GM12892 (cell line): ENCODE measurements around the gene ARHGAP12.

Experiments used
- DNase-seq: peaks from one replicate; pipeline ENCODE4 v3.0.0; 2011; ENCODE audit not compliant: insufficient read length
- FAIRE-seq: peaks from 2 replicates; lab custom pipeline; 2011; peaks lifted over from hg19 to GRCh38; lab: Jason Lieb, UNC
- POLR2A ChIP-seq: IDR thresholded peaks from 2 replicates; pipeline ENCODE4 v1.6.1; 2011; ENCODE audit warnings: low read depth, low read length, control low read depth
- POLR2AphosphoS5 ChIP-seq: IDR thresholded peaks from 2 replicates; pipeline ENCODE4 v1.6.1; 2011; ENCODE audit warnings: low read depth, low read length, control low read depth
- TAF1 ChIP-seq: IDR thresholded peaks from 2 replicates; pipeline ENCODE4 v1.6.1; 2011; ENCODE audit warnings: low read depth, mild to moderate bottlenecking, control low read depth, low read length, borderline replicate concordance

Gene ARHGAP12

DNA sequence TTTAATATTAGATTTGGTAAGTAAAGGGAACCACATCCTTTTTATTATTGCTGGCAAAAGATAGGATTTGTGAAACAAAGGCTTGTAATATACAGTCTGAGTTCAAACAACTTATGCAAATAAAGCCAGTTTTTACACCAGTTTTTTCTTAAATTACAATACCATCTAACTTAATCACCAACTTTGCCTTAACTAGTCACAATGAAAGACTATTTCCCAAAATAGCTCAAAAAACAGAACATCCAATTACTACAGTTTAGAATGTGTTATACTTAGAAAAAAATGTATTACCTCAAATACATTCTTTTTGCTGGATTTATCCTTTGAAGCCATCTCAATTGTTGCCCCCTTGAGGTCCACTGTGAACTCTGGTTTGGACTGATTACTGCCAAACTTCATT lies 108.5 kb downstream of the ARHGAP12 start:
- DNase-seq (no peak), FAIRE-seq (no peak)
- no peak for TF ChIP-seq TAF1
- TF ChIP-seq POLR2AphosphoS5: no peak
- no peak for TF ChIP-seq POLR2A

DNA sequence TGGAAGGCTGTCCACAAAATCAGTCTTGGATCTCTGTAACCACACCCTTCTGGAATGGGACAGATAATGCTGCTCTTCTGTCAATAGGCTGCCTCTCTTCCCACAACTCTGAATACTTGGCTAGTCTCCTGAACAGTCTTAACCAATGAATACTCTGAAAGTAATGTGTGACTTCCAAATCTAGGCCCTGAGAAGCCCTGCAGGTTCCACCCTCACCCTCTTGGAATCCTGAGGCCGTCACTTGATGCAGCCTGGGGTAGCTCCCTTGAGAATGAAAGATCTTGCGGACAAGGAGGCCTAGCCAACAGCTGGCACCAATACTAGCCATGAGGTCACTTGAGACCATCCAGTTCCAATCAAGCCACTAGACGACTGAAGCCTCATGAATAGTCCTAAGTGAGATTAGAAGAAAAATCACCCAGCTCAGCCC lies 109.2 kb downstream of the ARHGAP12 start:
- peak; percentile 36 for FAIRE-seq
- TF ChIP-seq TAF1: no peak
- TF ChIP-seq POLR2AphosphoS5: no peak
- TF ChIP-seq POLR2A: no peak
- no peak for DNase-seq

DNA sequence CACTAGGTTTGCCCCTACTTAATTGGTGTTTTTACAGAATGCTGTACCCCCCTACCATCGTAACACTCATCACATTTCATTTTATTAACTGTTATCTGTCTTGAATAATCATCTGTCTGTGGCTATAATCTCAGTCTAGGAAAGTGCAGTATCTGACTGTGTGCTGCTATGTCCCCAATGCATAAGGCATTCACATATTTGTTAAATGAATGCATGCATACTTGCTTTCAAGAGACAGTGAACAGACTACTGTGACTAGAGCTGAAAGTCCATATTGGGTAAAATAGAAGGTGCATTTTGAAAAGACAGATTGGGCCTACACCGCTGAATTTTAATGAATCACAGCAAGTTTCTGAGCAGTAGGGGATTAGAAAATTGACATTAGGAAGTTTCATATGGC lies 112.3 kb downstream of the ARHGAP12 start:
- TF ChIP-seq POLR2A (no peak), POLR2AphosphoS5 (no peak), TAF1 (no peak)
- DNase-seq: no peak
- FAIRE-seq: no peak

DNA sequence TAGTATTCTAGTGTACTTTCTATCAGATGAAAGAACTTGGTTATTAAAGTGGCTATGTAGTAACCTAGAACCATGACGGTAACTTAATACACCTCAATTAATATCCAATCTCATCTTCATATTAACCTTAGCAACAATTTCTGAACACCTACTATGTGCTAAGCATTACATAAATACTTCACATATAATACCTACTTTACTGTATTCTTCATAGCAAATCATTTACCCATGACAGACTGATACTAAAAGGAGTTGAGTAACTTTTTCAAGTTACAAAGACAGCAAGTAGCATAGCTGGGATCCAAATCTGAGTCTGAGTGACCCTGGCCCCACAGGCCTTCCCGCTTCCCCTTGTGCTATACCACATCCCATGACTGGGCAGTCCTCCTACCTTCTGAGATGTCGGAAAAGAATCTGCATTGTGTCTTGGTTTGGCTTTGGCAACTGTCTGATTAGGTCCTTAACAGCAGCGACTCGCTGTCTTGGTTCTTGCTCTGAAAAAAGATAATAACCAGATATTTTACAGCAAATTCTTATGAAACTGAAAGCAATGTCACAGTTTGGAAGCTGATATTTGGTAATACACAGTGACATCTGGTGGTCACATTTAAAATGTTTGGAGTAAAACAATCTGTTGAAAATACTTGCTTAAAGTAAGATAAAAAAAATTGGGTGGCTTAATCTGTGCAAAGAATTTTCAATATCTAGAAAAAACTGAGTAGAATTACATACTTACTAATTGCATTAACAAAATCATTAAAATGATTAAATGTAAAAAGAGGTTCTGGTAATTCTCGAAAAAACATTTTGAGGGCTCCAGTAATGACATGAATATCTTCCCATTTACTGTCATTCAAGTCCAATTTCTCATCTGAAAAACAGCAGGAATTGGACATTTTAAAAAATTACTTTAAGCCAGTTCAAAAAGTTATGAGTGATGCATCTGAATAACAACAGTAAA lies 120.1 kb downstream of the ARHGAP12 start:
- TF ChIP-seq TAF1: no peak
- TF ChIP-seq POLR2A: no peak
- TF ChIP-seq POLR2AphosphoS5: no peak
- FAIRE-seq (peak; percentile 80), DNase-seq (no peak)

DNA sequence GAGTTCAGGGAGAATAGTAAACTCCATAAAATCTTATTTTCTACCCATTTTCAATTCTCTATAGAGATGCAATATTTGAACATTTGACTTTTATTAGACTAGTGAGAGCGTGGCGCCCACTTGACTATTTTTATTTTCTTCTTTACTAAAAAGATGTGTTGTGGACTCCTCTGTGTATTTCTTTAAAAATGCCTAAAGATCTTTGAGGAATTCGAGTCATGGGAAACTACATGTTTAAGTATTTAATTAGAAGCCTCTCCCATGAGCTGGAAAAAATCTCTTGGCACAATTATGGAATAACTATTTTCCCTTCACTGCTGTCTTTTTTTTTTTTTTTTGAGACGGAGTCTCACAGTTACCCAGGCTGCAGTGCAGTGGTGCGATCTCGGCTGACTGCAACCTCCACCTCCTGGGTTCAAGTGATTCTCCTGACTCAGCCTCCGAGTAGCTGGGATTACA lies 124.2 kb downstream of the ARHGAP12 start:
- DNase-seq (no peak), FAIRE-seq (no peak)
- TF ChIP-seq POLR2AphosphoS5: no peak
- TF ChIP-seq TAF1: no peak
- TF ChIP-seq POLR2A: no peak

DNA sequence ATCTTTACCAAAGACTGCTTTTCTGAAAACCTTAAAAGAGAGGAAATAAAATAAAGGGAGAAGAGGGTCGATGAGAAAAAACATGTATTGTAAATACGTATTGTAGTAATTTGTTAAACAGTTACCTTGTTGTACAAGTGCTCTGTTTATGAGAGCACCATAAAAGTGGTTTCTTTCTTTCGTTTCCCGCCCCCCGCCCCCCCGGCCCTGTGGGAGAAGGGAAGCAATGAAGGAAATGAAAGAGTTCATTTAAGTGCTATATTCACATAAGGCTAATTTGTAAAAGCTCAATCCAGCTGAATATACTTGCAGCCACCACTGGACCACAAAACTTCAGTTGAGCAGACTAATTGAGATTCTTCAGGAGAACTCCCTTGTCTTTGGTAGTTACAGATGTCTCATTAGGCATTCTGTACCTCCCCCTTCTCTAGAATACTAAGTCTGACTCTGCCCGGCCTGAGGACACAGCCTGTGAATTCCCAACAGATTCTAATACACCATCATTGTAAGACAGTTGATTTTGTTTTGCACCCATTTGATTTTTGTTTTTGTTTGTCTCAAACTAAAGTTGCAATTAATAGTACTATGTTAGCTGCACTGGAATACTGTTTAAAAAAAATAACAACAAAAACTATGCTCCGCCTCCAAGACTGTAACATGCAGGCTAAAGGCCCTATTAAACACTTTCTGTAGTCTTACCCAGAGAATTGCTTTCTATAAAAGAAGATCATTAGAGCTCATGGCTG lies 124.9 kb downstream of the ARHGAP12 start:
- DNase-seq: no peak
- no peak for FAIRE-seq
- TF ChIP-seq POLR2A (no peak), TAF1 (no peak), POLR2AphosphoS5 (no peak)

DNA sequence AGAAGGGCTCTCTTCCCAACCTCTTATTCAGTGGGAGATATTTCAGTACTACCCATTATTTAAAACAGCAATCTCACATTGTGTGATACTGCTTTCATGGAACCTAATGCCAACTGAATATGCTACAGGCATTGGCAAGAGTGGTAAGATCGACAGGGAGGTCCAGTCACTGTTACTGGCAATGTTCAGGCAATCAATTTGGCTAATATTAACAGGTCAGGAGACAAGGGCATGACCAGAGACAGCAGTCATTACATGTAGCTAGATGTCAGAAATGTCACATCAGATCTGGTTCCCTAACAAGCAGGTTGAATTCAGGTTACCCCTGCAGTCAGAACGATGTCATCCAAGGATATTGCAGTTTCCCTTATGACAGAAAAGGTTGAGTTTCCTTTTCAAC lies 129.4 kb downstream of the ARHGAP12 start:
- TF ChIP-seq POLR2AphosphoS5 (no peak), POLR2A (no peak), TAF1 (no peak)
- FAIRE-seq (no peak), DNase-seq (no peak)

- TF ChIP-seq POLR2AphosphoS5 (no peak), POLR2A (no peak), TAF1 (no peak)
- FAIRE-seq: no peak
- DNase-seq: no peak
Measured at GRCh38 chr10:31792745-31793144, 135.9 kb downstream of the ARHGAP12 start.

DNA sequence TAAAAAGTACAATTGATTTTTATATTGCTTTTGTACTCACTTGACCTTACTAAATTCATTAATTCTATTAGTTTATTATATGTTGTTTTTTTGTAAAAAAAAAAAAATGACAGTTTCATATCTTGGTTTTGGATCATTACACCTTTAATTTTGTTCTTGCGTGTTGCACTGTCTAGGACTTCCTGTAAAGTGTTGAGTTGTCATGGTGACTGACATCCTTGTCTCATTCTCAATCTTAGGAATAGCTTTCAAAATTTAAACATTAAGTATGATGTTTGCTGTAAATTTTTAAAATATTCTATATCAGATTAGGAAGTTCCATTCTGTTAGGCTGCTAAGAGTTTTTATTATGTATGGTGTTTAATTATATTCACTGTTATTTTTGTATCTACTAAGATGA lies 139.1 kb downstream of the ARHGAP12 start:
- TF ChIP-seq TAF1 (no peak), POLR2A (no peak), POLR2AphosphoS5 (no peak)
- DNase-seq (no peak), FAIRE-seq (no peak)

DNA sequence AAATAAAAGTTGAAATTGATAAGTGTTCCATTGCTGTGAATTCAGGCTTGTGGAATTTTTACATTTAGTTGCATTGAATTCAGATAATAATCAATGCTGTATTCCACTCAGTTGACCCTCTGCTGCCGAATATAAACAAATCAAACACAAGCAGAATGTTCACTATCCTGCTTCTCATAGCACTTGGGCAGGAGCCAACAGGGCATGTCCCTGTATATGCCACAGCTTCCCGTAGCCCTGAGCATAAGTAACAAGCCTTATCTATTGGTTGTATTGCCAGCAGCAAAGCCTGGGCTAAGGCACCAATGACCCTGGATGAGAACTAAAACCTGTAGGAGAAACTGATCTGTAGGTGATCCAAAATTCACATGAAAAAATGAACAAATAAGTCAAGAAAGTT lies 145.9 kb downstream of the ARHGAP12 start:
- TF ChIP-seq POLR2AphosphoS5: no peak
- TF ChIP-seq POLR2A: no peak
- TF ChIP-seq TAF1: no peak
- no peak for DNase-seq
- FAIRE-seq: no peak

DNA sequence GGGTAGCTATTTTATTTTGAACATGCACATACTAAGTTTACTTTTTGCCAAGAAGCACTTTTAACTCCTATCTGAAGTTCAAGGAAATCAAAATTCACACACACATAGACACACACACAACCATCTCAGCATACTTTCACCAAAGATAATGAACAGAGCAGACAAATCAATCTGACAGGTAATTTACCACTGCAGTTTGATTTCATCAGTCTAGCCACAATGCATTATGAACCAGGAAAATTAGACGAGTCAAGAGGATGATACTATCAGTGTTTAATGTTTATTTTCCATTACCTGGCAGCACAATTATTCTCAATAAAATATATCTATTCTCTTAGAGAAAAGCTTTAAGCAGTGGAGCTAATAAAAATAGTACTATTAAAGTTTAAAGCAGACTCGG lies 147.9 kb downstream of the ARHGAP12 start:
- TF ChIP-seq POLR2A (no peak), TAF1 (no peak), POLR2AphosphoS5 (no peak)
- no peak for DNase-seq
- no peak for FAIRE-seq
